IPS-18a (cell line): ENCODE measurements around the gene DNAH5.

Experiments used
- H3K27ac ChIP-seq: one replicate; pipeline ENCODE4 v1.5.1; 2013; ENCODE audit warnings: low read length
- H3K27me3 ChIP-seq: one replicate; pipeline ENCODE4 v1.6.1; 2013; ENCODE audit warnings: mild to moderate bottlenecking, low read length; ENCODE audit not compliant: control insufficient read depth, insufficient read depth
- H3K36me3 ChIP-seq: one replicate; pipeline ENCODE4 v1.6.1; 2013; ENCODE audit warnings: low read depth, low read length; ENCODE audit not compliant: control insufficient read depth
- H3K4me1 ChIP-seq: one replicate; pipeline ENCODE4 v1.6.1; 2013; ENCODE audit warnings: low read depth, low read length; ENCODE audit not compliant: control insufficient read depth
- H3K4me3 ChIP-seq: one replicate; pipeline ENCODE4 v1.5.1; 2013; ENCODE audit warnings: low read length
- H3K9ac ChIP-seq: one replicate; pipeline ENCODE4 v1.6.1; 2013; ENCODE audit warnings: mild to moderate bottlenecking, low read length, moderate library complexity
- H3K9me3 ChIP-seq: one replicate; pipeline ENCODE4 v1.6.1; 2013; ENCODE audit warnings: low read depth, low read length; ENCODE audit not compliant: control insufficient read depth

DNAH5 gene

GRCh38 chr5:13939638-13940037, 4.8 kb downstream of the DNAH5 start:
- Histone ChIP-seq H3K9ac (no peak overlapping the region), H3K4me3 (no peak overlapping the region), H3K27ac (no peak overlapping the region), H3K27me3 (no peaks in the 10 kb centered on the region), H3K36me3 (no peaks in the 10 kb centered on the region), H3K9me3 (no peaks in the 10 kb centered on the region), H3K4me1 (peaks cover 23% of the 10 kb centered on the region)

GRCh38 chr5:13934921-13935320, 9.6 kb downstream of the DNAH5 start:
- H3K9me3 ChIP-seq: no peaks in the 10 kb centered on the region

GRCh38 chr5:13934125-13934524, 10.4 kb downstream of the DNAH5 start:
- no peaks in the 10 kb centered on the region for H3K4me1 ChIP-seq
- H3K9ac ChIP-seq: no peak overlapping the region
- no peaks in the 10 kb centered on the region for H3K36me3 ChIP-seq
- no peak overlapping the region for H3K4me3 ChIP-seq
- no peak overlapping the region for H3K27ac ChIP-seq
- H3K9me3 ChIP-seq: no peaks in the 10 kb centered on the region
- no peaks in the 10 kb centered on the region for H3K27me3 ChIP-seq

More at GRCh38 chr5:13934921-13935320, 9.6 kb downstream of the DNAH5 start:
- H3K9ac ChIP-seq: no peak overlapping the region
- H3K27ac ChIP-seq: no peak overlapping the region
- no peak overlapping the region for H3K4me3 ChIP-seq
- H3K36me3 ChIP-seq: no peaks in the 10 kb centered on the region
- peaks cover 5% of the 10 kb centered on the region for H3K4me1 ChIP-seq
- no peaks in the 10 kb centered on the region for H3K27me3 ChIP-seq

- Histone ChIP-seq H3K9ac (no peak overlapping the region), H3K4me3 (no peak overlapping the region), H3K27ac (no peak overlapping the region), H3K9me3 (no peaks in the 10 kb centered on the region), H3K27me3 (no peaks in the 10 kb centered on the region), H3K36me3 (no peaks in the 10 kb centered on the region), H3K4me1 (no peaks in the 10 kb centered on the region)
These were observed 11.9 kb downstream of the DNAH5 start for GRCh38 chr5:13932561-13932960.

GRCh38 chr5:13932011-13932410, 12.5 kb downstream of the DNAH5 start:
- H3K27me3 ChIP-seq: no peaks in the 10 kb centered on the region
- H3K9me3 ChIP-seq: no peaks in the 10 kb centered on the region
- H3K4me1 ChIP-seq: no peaks in the 10 kb centered on the region
- no peak overlapping the region for H3K27ac ChIP-seq
- H3K36me3 ChIP-seq: no peaks in the 10 kb centered on the region
- no peak overlapping the region for H3K4me3 ChIP-seq
- H3K9ac ChIP-seq: no peak overlapping the region

GRCh38 chr5:13930541-13931171, 13.8 kb downstream of the DNAH5 start:
- H3K9ac ChIP-seq: no peak overlapping the region
- H3K36me3 ChIP-seq: no peaks in the 10 kb centered on the region
- H3K4me3 ChIP-seq: no peak overlapping the region

GRCh38 chr5:13926731-13927130, 17.8 kb downstream of the DNAH5 start:
- no peak overlapping the region for H3K27ac ChIP-seq
- H3K4me1 ChIP-seq: no peaks in the 10 kb centered on the region
- H3K27me3 ChIP-seq: no peaks in the 10 kb centered on the region
- no peak overlapping the region for H3K4me3 ChIP-seq
- no peak overlapping the region for H3K9ac ChIP-seq
- H3K36me3 ChIP-seq: no peaks in the 10 kb centered on the region
- no peaks in the 10 kb centered on the region for H3K9me3 ChIP-seq

More at GRCh38 chr5:13930541-13931171, 13.8 kb downstream of the DNAH5 start:
- no peaks in the 10 kb centered on the region for H3K27me3 ChIP-seq
- H3K27ac ChIP-seq: no peak overlapping the region
- no peaks in the 10 kb centered on the region for H3K9me3 ChIP-seq
- H3K4me1 ChIP-seq: no peaks in the 10 kb centered on the region

GRCh38 chr5:13921578-13921977, 22.9 kb downstream of the DNAH5 start:
- no peak overlapping the region for H3K27ac ChIP-seq
- H3K27me3 ChIP-seq: no peaks in the 10 kb centered on the region
- H3K9me3 ChIP-seq: no peaks in the 10 kb centered on the region
- H3K9ac ChIP-seq: no peak overlapping the region
- no peaks in the 10 kb centered on the region for H3K36me3 ChIP-seq
- H3K4me3 ChIP-seq: no peak overlapping the region
- no peaks in the 10 kb centered on the region for H3K4me1 ChIP-seq

GRCh38 chr5:13919786-13920185, 24.7 kb downstream of the DNAH5 start:
- Histone ChIP-seq H3K4me1 (no peaks in the 10 kb centered on the region), H3K36me3 (no peaks in the 10 kb centered on the region), H3K9me3 (no peaks in the 10 kb centered on the region), H3K9ac (no peak overlapping the region), H3K4me3 (no peak overlapping the region), H3K27me3 (no peaks in the 10 kb centered on the region), H3K27ac (no peak overlapping the region)

- H3K9me3 ChIP-seq: no peaks in the 10 kb centered on the region
- no peak overlapping the region for H3K4me3 ChIP-seq
- H3K36me3 ChIP-seq: no peaks in the 10 kb centered on the region
- no peak overlapping the region for H3K9ac ChIP-seq
- H3K27me3 ChIP-seq: no peaks in the 10 kb centered on the region
- no peak overlapping the region for H3K27ac ChIP-seq
- no peaks in the 10 kb centered on the region for H3K4me1 ChIP-seq
These were observed 25.4 kb downstream of the DNAH5 start for GRCh38 chr5:13919087-13919486.

GRCh38 chr5:13917061-13917460, 27.4 kb downstream of the DNAH5 start:
- H3K4me3 ChIP-seq: no peak overlapping the region
- H3K27ac ChIP-seq: no peak overlapping the region
- no peaks in the 10 kb centered on the region for H3K9me3 ChIP-seq
- H3K36me3 ChIP-seq: no peaks in the 10 kb centered on the region
- H3K27me3 ChIP-seq: no peaks in the 10 kb centered on the region
- H3K4me1 ChIP-seq: no peaks in the 10 kb centered on the region
- H3K9ac ChIP-seq: no peak overlapping the region

- Histone ChIP-seq H3K27me3 (no peaks in the 10 kb centered on the region), H3K4me1 (no peaks in the 10 kb centered on the region), H3K27ac (no peak overlapping the region), H3K9ac (no peak overlapping the region), H3K36me3 (no peaks in the 10 kb centered on the region), H3K9me3 (no peaks in the 10 kb centered on the region), H3K4me3 (no peak overlapping the region)
These were observed 30.5 kb downstream of the DNAH5 start for GRCh38 chr5:13913962-13914361.
